GM19238 (cell line): ENCODE measurements around the gene SPTB.

Experiments used
- DNase-seq: peaks from one replicate; pipeline ENCODE4 v3.0.0; 2011; ENCODE audit warnings: low spot score; ENCODE audit not compliant: insufficient read length

Gene SPTB

GRCh38 chr14:64850369-64851137 lies 29.2 kb downstream of the SPTB start:
- DNase-seq: no peak

- no peak for DNase-seq
These were observed 29.8 kb downstream of the SPTB start for GRCh38 chr14:64849940-64850339.

GRCh38 chr14:64848239-64848638 lies 31.5 kb downstream of the SPTB start:
- DNase-seq: no peak

GRCh38 chr14:64846319-64846718 lies 33.4 kb downstream of the SPTB start:
- DNase-seq: no peak

- no peak for DNase-seq
These were observed 33.8 kb downstream of the SPTB start for GRCh38 chr14:64845878-64846277.

- no peak for DNase-seq
These were observed 34.7 kb downstream of the SPTB start for GRCh38 chr14:64844969-64845536.

GRCh38 chr14:64844272-64844671 lies 35.4 kb downstream of the SPTB start:
- no peak for DNase-seq

GRCh38 chr14:64843548-64843947 lies 36.2 kb downstream of the SPTB start:
- no peak for DNase-seq

GRCh38 chr14:64841772-64842750 lies 37.6 kb downstream of the SPTB start:
- DNase-seq: no peak

- no peak for DNase-seq
These were observed 38.5 kb downstream of the SPTB start for GRCh38 chr14:64841121-64841651.

GRCh38 chr14:64838656-64839055 lies 41.1 kb downstream of the SPTB start:
- DNase-seq: no peak

- no peak for DNase-seq
These were observed 44.3 kb downstream of the SPTB start for GRCh38 chr14:64835431-64835830.

- DNase-seq: no peak
These were observed 44.7 kb downstream of the SPTB start for GRCh38 chr14:64834965-64835364.

- no peak for DNase-seq
These were observed 48.3 kb downstream of the SPTB start for GRCh38 chr14:64831419-64831818.

GRCh38 chr14:64830961-64831360 lies 48.7 kb downstream of the SPTB start:
- no peak for DNase-seq

- DNase-seq: no peak
These were observed 51.6 kb downstream of the SPTB start for GRCh38 chr14:64828071-64828470.

- DNase-seq: no peak
These were observed 52.9 kb downstream of the SPTB start for GRCh38 chr14:64826845-64827244.

- DNase-seq: no peak
These were observed 53.4 kb downstream of the SPTB start for GRCh38 chr14:64826333-64826732.

- no peak for DNase-seq
These were observed 54.2 kb downstream of the SPTB start for GRCh38 chr14:64825509-64825908.

GRCh38 chr14:64825006-64825405 lies 54.7 kb downstream of the SPTB start:
- DNase-seq: no peak

- DNase-seq: no peak
These were observed 55.2 kb downstream of the SPTB start for GRCh38 chr14:64824471-64824870.
